ENCODE results near the gene GRIK3. TPM values are rescaled to one million over a fixed set of nuclear protein-coding genes. Genes with fewer than 3 reads are reported as not detected.

GRIK3 gene
- total RNA-seq, 2 donors from 2014 or later, result not detected

- no peak for ATAC-seq
- H3K4me1 Mint-ChIP-seq (ENCODE audit: low read depth in 2 of 2), result no peaks in the 10 kb centered on the region
- peak; percentile 34 for DNase-seq (ENCODE audit: low spot score)
- no peak overlapping the region for H3K4me3 Mint-ChIP-seq
- H3K9me3 Mint-ChIP-seq, result no peaks in the 10 kb centered on the region
- no peak overlapping the region for H3K27ac Mint-ChIP-seq
- peaks cover 6 to 7% of the 10 kb centered on the region in 2 donors for H3K27me3 Mint-ChIP-seq
- H3K36me3 Mint-ChIP-seq, result no peaks in the 10 kb centered on the region
These were observed 273.2 kb downstream of the GRIK3 start for GRCh38 chr1:36761113-36761512.

DNA sequence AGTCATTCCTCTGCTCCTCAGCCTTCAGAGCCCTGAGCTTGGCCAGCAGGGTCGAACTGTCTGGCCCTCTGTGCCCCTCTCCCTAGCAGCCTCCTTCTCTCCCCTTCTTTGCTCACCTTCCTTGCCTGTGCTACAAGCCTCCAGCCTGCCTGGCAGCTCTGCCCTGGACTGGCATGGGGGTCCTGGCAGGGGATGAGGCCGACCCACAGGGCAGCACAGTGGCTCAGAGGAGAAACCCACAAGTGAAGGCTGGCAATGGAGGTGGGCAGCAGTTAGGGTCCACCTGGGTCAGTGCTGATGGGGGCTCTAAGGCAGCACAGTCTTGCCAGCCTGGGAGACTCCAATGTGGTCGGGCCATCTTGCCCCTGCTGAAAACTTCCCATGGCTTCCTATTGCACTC is 274.2 kb downstream of the GRIK3 start:
- H3K9me3 Mint-ChIP-seq, result no peaks in the 10 kb centered on the region
- no peak overlapping the region for H3K27ac Mint-ChIP-seq
- no peak for ATAC-seq
- H3K4me3 Mint-ChIP-seq, result no peak overlapping the region
- H3K4me1 Mint-ChIP-seq (ENCODE audit: low read depth in 2 of 2), result no peaks in the 10 kb centered on the region
- peak; percentile 42 for DNase-seq (ENCODE audit: low spot score)
- H3K36me3 Mint-ChIP-seq, result no peaks in the 10 kb centered on the region
- H3K27me3 Mint-ChIP-seq, result peaks cover under 1 to 5% of the 10 kb centered on the region in 2 donors

- DNase-seq (ENCODE audit: low spot score), result peak; percentile 37
- Mint-ChIP-seq H3K36me3 (no peaks in the 10 kb centered on the region), H3K9me3 (no peaks in the 10 kb centered on the region), H3K27ac (no peak overlapping the region), H3K27me3 (peaks cover 0 to 5% of the 10 kb centered on the region in 2 donors), H3K4me1 (ENCODE audit: low read depth in 2 of 2) (no peaks in the 10 kb centered on the region), H3K4me3 (no peak overlapping the region)
- no peak for ATAC-seq
These were observed 275.0 kb downstream of the GRIK3 start for GRCh38 chr1:36759355-36759754.

GRCh38 chr1:36755303-36756230 is 278.7 kb downstream of the GRIK3 start:
- H3K27me3 Mint-ChIP-seq, result peaks cover 5 to 8% of the 10 kb centered on the region in 2 donors
- no peak for DNase-seq (ENCODE audit: low spot score)
- H3K27ac Mint-ChIP-seq, result no peak overlapping the region
- no peaks in the 10 kb centered on the region for H3K36me3 Mint-ChIP-seq
- no peak overlapping the region for H3K4me3 Mint-ChIP-seq
- no peak for ATAC-seq
- no peaks in the 10 kb centered on the region for H3K9me3 Mint-ChIP-seq
- H3K4me1 Mint-ChIP-seq (ENCODE audit: low read depth in 2 of 2), result no peaks in the 10 kb centered on the region

- no peak for ATAC-seq
- no peak for DNase-seq (ENCODE audit: low spot score)
- Mint-ChIP-seq H3K36me3 (no peaks in the 10 kb centered on the region), H3K4me1 (ENCODE audit: low read depth in 2 of 2) (no peaks in the 10 kb centered on the region), H3K4me3 (no peak overlapping the region), H3K27ac (no peak overlapping the region), H3K27me3 (peaks cover 8 to 9% of the 10 kb centered on the region in 2 donors), H3K9me3 (no peaks in the 10 kb centered on the region)
These were observed 279.9 kb downstream of the GRIK3 start for GRCh38 chr1:36754366-36754765.

DNA sequence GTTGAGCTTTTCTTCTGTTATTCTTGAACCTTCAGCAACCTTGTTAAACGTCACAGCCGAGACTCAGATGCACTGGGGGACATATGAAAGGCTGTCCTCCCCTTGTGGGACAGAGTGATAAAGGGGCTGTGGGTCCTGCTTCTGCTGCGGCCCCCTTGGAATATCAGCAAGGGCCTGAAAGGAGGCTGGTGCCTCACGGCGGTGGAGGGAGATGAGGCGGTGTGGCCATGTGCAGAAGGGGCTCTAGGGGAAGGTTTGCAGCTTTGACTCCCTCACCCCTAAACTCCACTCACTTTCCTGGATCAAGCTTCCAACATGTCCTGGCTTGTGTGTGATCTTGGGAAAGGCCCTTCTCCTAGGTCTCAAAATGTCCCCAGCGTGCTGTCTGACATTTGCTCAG is 280.9 kb downstream of the GRIK3 start:
- Mint-ChIP-seq H3K36me3 (no peaks in the 10 kb centered on the region), H3K9me3 (no peaks in the 10 kb centered on the region), H3K27ac (no peak overlapping the region), H3K4me1 (ENCODE audit: low read depth in 2 of 2) (no peaks in the 10 kb centered on the region), H3K4me3 (no peak overlapping the region), H3K27me3 (peaks cover 13 to 17% of the 10 kb centered on the region in 2 donors)
- ATAC-seq, result no peak
- DNase-seq (ENCODE audit: low spot score), result no peak

- no peak for DNase-seq (ENCODE audit: low spot score)
- H3K9me3 Mint-ChIP-seq, result no peaks in the 10 kb centered on the region
- H3K27me3 Mint-ChIP-seq, result peaks cover 13 to 20% of the 10 kb centered on the region in 2 donors
- H3K27ac Mint-ChIP-seq, result no peak overlapping the region
- peak; percentile 30 to 37 for ATAC-seq
- no peaks in the 10 kb centered on the region for H3K36me3 Mint-ChIP-seq
- no peaks in the 10 kb centered on the region for H3K4me1 Mint-ChIP-seq (ENCODE audit: low read depth in 2 of 2)
- H3K4me3 Mint-ChIP-seq, result no peak overlapping the region
These were observed 281.4 kb downstream of the GRIK3 start for GRCh38 chr1:36752891-36753361.

DNA sequence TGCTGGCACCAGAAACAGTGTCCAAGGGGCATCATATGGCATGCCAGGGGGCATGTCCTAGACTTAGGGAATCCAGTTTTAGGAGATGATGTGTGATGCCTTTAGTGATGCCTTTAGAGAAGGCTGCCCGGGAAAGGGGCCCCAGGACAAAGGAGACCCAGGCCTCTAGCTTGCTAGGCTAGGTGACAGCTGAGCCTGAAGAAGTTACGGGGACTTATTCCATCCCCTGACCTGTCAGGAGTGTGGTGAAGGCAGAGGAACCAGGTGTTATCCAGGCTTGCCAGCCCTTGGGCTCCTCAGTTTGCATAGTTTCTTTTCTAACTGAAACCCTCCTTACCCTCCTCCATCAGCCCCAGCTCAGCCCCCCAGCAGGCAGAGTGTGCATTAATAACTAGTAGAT is 281.9 kb downstream of the GRIK3 start:
- Mint-ChIP-seq H3K4me3 (no peak overlapping the region), H3K4me1 (ENCODE audit: low read depth in 2 of 2) (no peaks in the 10 kb centered on the region), H3K27me3 (peaks cover 14 to 24% of the 10 kb centered on the region in 2 donors), H3K27ac (no peak overlapping the region), H3K36me3 (no peaks in the 10 kb centered on the region), H3K9me3 (no peaks in the 10 kb centered on the region)
- DNase-seq (ENCODE audit: low spot score), result no peak
- ATAC-seq, result no peak

DNA sequence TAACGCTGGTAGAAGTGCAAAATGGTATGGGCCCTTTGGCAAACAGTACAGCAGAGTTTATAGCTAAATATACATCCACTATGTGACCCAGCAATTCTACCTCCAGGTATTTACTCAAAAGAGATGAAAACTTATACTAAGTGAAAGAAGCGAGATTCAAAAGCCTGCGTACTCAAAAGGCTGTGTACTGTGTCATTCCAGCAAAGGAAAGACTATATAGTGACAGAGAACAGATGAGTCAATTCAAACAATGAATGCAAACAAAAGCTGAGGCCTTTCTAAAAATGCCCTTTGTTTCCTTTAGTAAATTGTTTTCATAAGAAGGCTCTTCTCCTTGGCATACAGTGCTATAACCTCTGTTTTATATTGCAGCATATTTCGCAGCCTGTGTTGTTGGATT is 282.8 kb downstream of the GRIK3 start:
- H3K36me3 Mint-ChIP-seq, result no peaks in the 10 kb centered on the region
- H3K4me1 Mint-ChIP-seq (ENCODE audit: low read depth in 2 of 2), result no peaks in the 10 kb centered on the region
- H3K9me3 Mint-ChIP-seq, result no peaks in the 10 kb centered on the region
- DNase-seq (ENCODE audit: low spot score), result no peak
- peaks cover 14 to 29% of the 10 kb centered on the region in 2 donors for H3K27me3 Mint-ChIP-seq
- H3K4me3 Mint-ChIP-seq, result no peak overlapping the region
- no peak for ATAC-seq
- H3K27ac Mint-ChIP-seq, result no peak overlapping the region

GRCh38 chr1:36748466-36748865 is 285.8 kb downstream of the GRIK3 start:
- Mint-ChIP-seq H3K4me3 (no peak overlapping the region), H3K36me3 (no peaks in the 10 kb centered on the region), H3K27ac (no peak overlapping the region), H3K4me1 (ENCODE audit: low read depth in 2 of 2) (no peaks in the 10 kb centered on the region), H3K9me3 (no peaks in the 10 kb centered on the region), H3K27me3 (peaks cover 11 to 29% of the 10 kb centered on the region in 2 donors)
- DNase-seq (ENCODE audit: low spot score) (no peak), ATAC-seq (no peak)
